Neural progenitor cell (in vitro differentiated cells): ENCODE results near the gene NR1H3. TPM values are rescaled to one million over a fixed set of nuclear protein-coding genes. Genes with fewer than 3 reads are reported as not detected.

Experiments used
- DNase-seq: peaks from one replicate; pipeline ENCODE4 v3.0.0-alpha.2; 2016; ENCODE audit warnings: low spot score
- H2AFZ ChIP-seq: fragments of 200-600 bp; sonication (generic); replicated peaks from 2 replicates; pipeline ENCODE4 v1.6.1; 2016; ENCODE audit warnings: antibody characterized with exemption
- H3F3A ChIP-seq: fragments of 200-600 bp; sonication (generic); 2 replicates; pipeline ENCODE4 v1.6.1; 2016; ENCODE audit warnings: antibody characterized with exemption, low read depth
- H3K27ac ChIP-seq: fragments of 200-600 bp; sonication (generic); 2 replicates; pipeline ENCODE4 v1.5.1; 2016; ENCODE audit warnings: mild to moderate bottlenecking
- H3K27me3 ChIP-seq: fragments of 200-600 bp; sonication (generic); 2 replicates; pipeline ENCODE4 v1.6.1; 2016; ENCODE audit warnings: mild to moderate bottlenecking, moderate library complexity
- H3K36me3 ChIP-seq: fragments of 200-600 bp; sonication (generic); 2 replicates; pipeline ENCODE4 v1.5.1; 2016
- H3K4me1 ChIP-seq: fragments of 200-600 bp; sonication (generic); 2 replicates; pipeline ENCODE4 v1.6.1; 2016; ENCODE audit warnings: mixed run types
- H3K4me2 ChIP-seq: fragments of 200-600 bp; sonication (generic); 2 replicates; pipeline ENCODE4 v1.6.1; 2016
- H3K4me3 ChIP-seq: fragments of 200-600 bp; sonication (generic); 2 replicates; pipeline ENCODE4 v1.5.1; 2016
- H3K79me2 ChIP-seq: fragments of 200-600 bp; sonication (generic); 2 replicates; pipeline ENCODE4 v1.6.1; 2016; ENCODE audit warnings: low read depth
- H3K9ac ChIP-seq: fragments of 200-600 bp; sonication (generic); 2 replicates; pipeline ENCODE4 v1.6.1; 2016
- H3K9me3 ChIP-seq: fragments of 200-600 bp; sonication (generic); 2 replicates; pipeline ENCODE4 v1.5.1; 2016; ENCODE audit warnings: low read depth
- H4K20me1 ChIP-seq: fragments of 200-600 bp; sonication (generic); 2 replicates; pipeline ENCODE4 v1.6.1; 2016; ENCODE audit warnings: low read depth
- H3K27ac Mint-ChIP-seq: 3 replicates; pipeline ENCODE4 v1.8.0; 2021; ENCODE audit warnings: mixed read lengths
- H3K27me3 Mint-ChIP-seq: 2 replicates; pipeline ENCODE4 v1.8.0; 2022; ENCODE audit warnings: low read depth, mild to moderate bottlenecking, inconsistent platforms, moderate library complexity, mixed read lengths; ENCODE audit not compliant: insufficient read depth
- H3K36me3 Mint-ChIP-seq: 3 replicates; pipeline ENCODE4 v1.8.0; 2021; ENCODE audit warnings: mixed read lengths
- H3K4me1 Mint-ChIP-seq: 3 replicates; pipeline ENCODE4 v1.8.0; 2021; ENCODE audit warnings: mixed read lengths
- H3K4me3 Mint-ChIP-seq: 3 replicates; pipeline ENCODE4 v1.8.0; 2021; ENCODE audit warnings: mild to moderate bottlenecking, moderate library complexity, mixed read lengths
- H3K9me3 Mint-ChIP-seq: 3 replicates; pipeline ENCODE4 v1.8.0; 2020; ENCODE audit warnings: mixed read lengths
- EZH2 ChIP-seq: fragments of 200-600 bp; sonication (generic); IDR thresholded peaks from 2 replicates; pipeline ENCODE4 v1.6.1; 2017; ENCODE audit warnings: antibody characterized with exemption, mild to moderate bottlenecking, moderate library complexity
- EZH2phosphoT487 ChIP-seq: fragments of 200-600 bp; sonication (generic); IDR thresholded peaks from 2 replicates; pipeline ENCODE4 v1.6.1; 2017; ENCODE audit warnings: antibody characterized with exemption
- total RNA-seq: library from RNA; depleted of rRNA; stranded (reverse); fragments of >200 nt; gene quantifications from 2 replicates; pipeline ENCODE4 v1.2.3, GENCODE V29; 2015; ENCODE audit warnings: low replicate concordance
- TF ChIP-seq, protein P1 (sequence below): fragments of 200-600 bp; sonication (generic); IDR thresholded peaks from 2 replicates; pipeline ENCODE4 v1.5.1; 2017; ENCODE audit warnings: antibody characterized with exemption, mild to moderate bottlenecking

NR1H3 gene
- total RNA-seq, 1 donor from 2014 or later, result 7.5 TPM

DNA sequence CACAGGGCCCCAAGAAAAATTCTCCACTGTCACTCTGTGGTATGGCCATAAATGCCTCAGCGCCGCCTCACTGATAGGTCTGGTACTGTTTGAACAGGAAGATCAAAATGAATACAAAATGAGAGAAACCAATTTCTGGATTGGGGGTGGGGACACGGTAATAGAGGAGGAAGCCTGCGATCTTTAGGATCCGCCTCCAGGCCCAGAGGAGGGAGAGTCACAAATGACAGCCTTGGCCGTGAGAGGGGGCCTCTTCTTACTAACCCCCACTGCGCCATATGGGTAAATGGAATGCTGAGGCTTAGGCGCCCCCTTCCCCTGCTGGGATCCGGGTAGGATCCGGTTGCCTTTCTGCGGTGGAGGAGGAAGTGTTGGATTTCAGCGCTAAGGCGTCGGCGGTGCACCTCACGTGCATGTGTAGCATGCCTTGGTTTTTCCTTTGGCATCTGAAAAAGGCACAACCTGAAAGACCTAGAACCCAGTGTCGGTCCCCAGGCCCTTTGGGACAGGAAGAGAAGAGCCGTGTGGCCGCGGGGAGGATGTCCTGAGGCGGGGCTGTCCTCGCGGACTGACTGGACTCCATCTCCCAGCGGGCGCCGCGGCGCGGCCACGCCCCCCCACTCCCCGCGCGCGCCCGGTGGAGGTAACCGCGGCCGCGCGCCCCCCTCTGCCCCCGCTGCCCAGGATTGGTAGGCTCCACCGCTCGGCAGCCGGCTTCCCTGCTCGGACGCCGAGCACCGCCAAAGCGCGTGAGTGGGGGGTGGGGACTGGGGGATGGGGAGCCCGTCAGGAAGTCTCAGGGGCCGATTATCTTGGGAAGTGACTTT lies 11.4 kb downstream of the NR1H3 start:
- no peak overlapping the region for H3K9ac ChIP-seq
- peak overlapping the region; percentile 68 for H3K27ac ChIP-seq
- DNase-seq, result peak; percentile 96
- H3K27me3 ChIP-seq, result no peaks in the 10 kb centered on the region
- peak overlapping the region; percentile 95 for H3K4me3 Mint-ChIP-seq
- H3K36me3 Mint-ChIP-seq, result peaks cover under 1% of the 10 kb centered on the region
- peak overlapping the region; percentile 97 for H3K4me3 ChIP-seq
- H4K20me1 ChIP-seq, result peaks cover 31% of the 10 kb centered on the region
- H3K4me1 Mint-ChIP-seq, result peaks cover 45% of the 10 kb centered on the region
- peaks cover 18% of the 10 kb centered on the region for H3K4me1 ChIP-seq
- H2AFZ ChIP-seq, result peak overlapping the region; percentile 84
- H3K9me3 Mint-ChIP-seq, result no peaks in the 10 kb centered on the region
- peaks cover 34% of the 10 kb centered on the region for H3K79me2 ChIP-seq
- H3K9me3 ChIP-seq, result no peaks in the 10 kb centered on the region
- TF ChIP-seq, protein P1, sequence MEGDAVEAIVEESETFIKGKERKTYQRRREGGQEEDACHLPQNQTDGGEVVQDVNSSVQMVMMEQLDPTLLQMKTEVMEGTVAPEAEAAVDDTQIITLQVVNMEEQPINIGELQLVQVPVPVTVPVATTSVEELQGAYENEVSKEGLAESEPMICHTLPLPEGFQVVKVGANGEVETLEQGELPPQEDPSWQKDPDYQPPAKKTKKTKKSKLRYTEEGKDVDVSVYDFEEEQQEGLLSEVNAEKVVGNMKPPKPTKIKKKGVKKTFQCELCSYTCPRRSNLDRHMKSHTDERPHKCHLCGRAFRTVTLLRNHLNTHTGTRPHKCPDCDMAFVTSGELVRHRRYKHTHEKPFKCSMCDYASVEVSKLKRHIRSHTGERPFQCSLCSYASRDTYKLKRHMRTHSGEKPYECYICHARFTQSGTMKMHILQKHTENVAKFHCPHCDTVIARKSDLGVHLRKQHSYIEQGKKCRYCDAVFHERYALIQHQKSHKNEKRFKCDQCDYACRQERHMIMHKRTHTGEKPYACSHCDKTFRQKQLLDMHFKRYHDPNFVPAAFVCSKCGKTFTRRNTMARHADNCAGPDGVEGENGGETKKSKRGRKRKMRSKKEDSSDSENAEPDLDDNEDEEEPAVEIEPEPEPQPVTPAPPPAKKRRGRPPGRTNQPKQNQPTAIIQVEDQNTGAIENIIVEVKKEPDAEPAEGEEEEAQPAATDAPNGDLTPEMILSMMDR, result no peak
- TF ChIP-seq EZH2, result no peak
- no peak for TF ChIP-seq EZH2phosphoT487
- H3K4me2 ChIP-seq, result peak overlapping the region; percentile 81
- H3F3A ChIP-seq, result peaks cover 38% of the 10 kb centered on the region
- H3K36me3 ChIP-seq, result no peaks in the 10 kb centered on the region
- peaks cover 4% of the 10 kb centered on the region for H3K27me3 Mint-ChIP-seq
- peak overlapping the region; percentile 99 for H3K27ac Mint-ChIP-seq

DNA sequence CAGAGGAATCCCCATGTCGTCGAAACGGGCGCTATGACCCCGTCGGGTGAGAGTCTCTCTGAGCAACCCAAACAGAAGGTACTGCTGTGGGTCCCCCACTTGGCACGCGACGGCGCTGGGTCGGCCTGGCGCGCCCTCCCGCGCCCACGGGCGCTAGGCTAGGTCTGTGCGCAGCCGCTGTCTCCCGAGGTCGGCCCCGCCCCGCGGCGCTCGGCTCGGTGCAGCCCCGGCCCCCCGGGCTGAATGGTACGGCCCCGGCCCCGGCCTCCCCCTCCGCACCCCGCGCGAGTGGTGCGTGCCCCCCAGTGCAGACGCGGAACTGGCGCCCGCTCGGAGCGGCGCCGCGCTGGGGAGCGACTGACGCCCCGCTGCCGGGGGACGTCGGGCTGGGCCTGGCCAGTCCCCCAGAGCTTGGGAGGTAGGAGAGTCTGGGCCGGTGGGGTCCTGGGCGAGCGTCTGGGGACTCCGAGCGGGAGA lies 12.1 kb downstream of the NR1H3 start, which contains the start of gene MADD:
Gene MADD (plus strand): TSS at position 305 of the 477 bp plus-strand sequence.
- Histone ChIP-seq H3K36me3 (no peaks in the 10 kb centered on the region), H2AFZ (peak within 1 kb of the TSS; percentile 84), H4K20me1 (peaks cover 31% of the 10 kb centered on the region), H3K79me2 (peaks cover 34% of the 10 kb centered on the region), H3K4me1 (peaks cover 18% of the 10 kb centered on the region), H3K27ac (peak within 1 kb of the TSS; percentile 68), H3K27me3 (no peaks in the 10 kb centered on the region), H3K9ac (no peak within 1 kb of the TSS), H3F3A (peaks cover 38% of the 10 kb centered on the region), H3K4me2 (peak within 1 kb of the TSS; percentile 81), H3K4me3 (peak within 1 kb of the TSS; percentile 97), H3K9me3 (no peaks in the 10 kb centered on the region)
- DNase-seq, result peak; percentile 84
- TF ChIP-seq EZH2 (no peak), EZH2phosphoT487 (no peak)
- TF ChIP-seq, protein P1, result no peak
- Mint-ChIP-seq H3K4me3 (peak within 1 kb of the TSS; percentile 95), H3K36me3 (peaks cover 4% of the 10 kb centered on the region), H3K27me3 (peaks cover 4% of the 10 kb centered on the region), H3K4me1 (peaks cover 45% of the 10 kb centered on the region), H3K27ac (peak within 1 kb of the TSS; percentile 99), H3K9me3 (no peaks in the 10 kb centered on the region)

DNA sequence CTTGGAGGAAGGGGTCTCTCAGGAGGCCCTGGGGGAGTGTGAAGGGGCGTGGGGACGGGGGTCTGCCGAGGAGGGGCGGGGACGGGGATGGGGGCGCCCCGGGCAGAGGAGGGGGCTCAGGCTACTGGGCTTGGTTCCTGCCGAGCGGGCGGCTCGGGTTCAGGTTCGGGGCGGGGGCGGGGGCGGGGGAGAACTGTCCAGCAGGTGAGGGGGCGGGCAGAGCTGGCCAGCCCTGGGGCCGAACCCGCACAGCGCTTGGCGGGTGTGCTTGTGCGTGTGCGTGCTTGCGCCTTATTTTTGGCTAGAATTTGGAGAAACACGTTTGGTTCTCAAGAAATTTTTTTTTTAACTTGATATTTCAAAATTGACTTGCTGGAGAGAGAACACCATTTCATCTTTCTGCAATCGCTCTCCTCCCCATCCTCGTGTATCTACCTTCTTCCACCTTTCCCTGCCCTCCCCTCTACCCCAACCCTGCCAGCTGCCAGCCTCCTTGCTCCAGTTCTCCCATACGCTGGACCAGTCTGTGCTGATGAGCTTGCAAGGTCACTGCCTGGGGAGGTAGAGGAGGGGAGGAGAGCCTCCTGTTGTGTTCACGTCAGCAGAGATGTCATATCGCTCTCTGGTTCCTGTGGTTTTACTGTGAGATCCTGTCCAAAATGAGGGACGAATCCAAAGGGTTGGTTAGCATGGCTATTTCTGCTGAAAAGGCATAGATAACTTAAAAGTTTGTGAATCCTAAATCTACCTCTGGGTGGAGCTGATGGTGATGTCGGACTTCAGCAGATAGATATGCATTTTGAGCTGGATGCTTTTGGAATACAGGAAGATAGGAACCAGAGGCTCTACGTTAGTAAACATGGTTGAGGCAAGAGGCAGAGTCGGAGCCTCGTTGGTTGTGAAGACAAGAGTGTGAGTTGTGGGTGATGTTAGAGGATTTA lies 12.8 kb downstream of the NR1H3 start:
- peaks cover 18% of the 10 kb centered on the region for H3K4me1 ChIP-seq
- Mint-ChIP-seq H3K4me3 (peak overlapping the region; percentile 84), H3K9me3 (no peaks in the 10 kb centered on the region), H3K27me3 (peaks cover 4% of the 10 kb centered on the region), H3K36me3 (peaks cover 5% of the 10 kb centered on the region), H3K27ac (peak overlapping the region; percentile 2), H3K4me1 (peaks cover 42% of the 10 kb centered on the region)
- H3K9me3 ChIP-seq, result no peaks in the 10 kb centered on the region
- H3K4me2 ChIP-seq, result peak overlapping the region; percentile 81
- no peak overlapping the region for H3K27ac ChIP-seq
- H2AFZ ChIP-seq, result peak overlapping the region; percentile 84
- peaks cover 34% of the 10 kb centered on the region for H3K79me2 ChIP-seq
- H3K9ac ChIP-seq, result no peak overlapping the region
- H3F3A ChIP-seq, result peaks cover 38% of the 10 kb centered on the region
- peaks cover 31% of the 10 kb centered on the region for H4K20me1 ChIP-seq
- H3K4me3 ChIP-seq, result peak overlapping the region; percentile 97
- H3K27me3 ChIP-seq, result no peaks in the 10 kb centered on the region
- H3K36me3 ChIP-seq, result no peaks in the 10 kb centered on the region
- DNase-seq, result no peak
- TF ChIP-seq EZH2phosphoT487, result no peak
- TF ChIP-seq EZH2, result no peak
- TF ChIP-seq, protein P1, result peak; percentile 9
